GM12878 (cell line): ENCODE data around the gene CFLAR. TPM values are rescaled to one million over a fixed set of nuclear protein-coding genes. Genes with fewer than 3 reads are reported as not detected.
A peak's percentile ranks its signal among the peaks of the same experiment; 100 is the strongest.

Experiments
- ATAC-seq: fragments of 200-7000 bp; cut with Tn5 transposase; 3 replicates; pipeline ENCODE4 v1.9.1; 2020; ENCODE audit warnings: mild to moderate bottlenecking, moderate library complexity
- BruUV-seq: library from RNA; stranded (reverse); fragments of 400-500 nt; replicated peaks from 2 replicates; lab custom pipeline; 2021; lab: Mats Ljungman, UMichigan
- CTCF ChIA-PET: fragments of 300-600 bp; sonication (Branson Sonifier 250); formaldehyde crosslinking; extraction: SDS; loops from one replicate; lab custom pipeline; 2021; ENCODE audit warnings: inconsistent platforms; lab: Yijun Ruan, JAX
- POLR2A ChIA-PET: fragments of 350-600 bp; formaldehyde crosslinking; extraction: SDS; loops from one replicate; lab custom pipeline; 2021; ENCODE audit warnings: inconsistent platforms; lab: Charles Lee
- RAD21 ChIA-PET: fragments of 300-600 bp; sonication (Branson Sonifier 250); formaldehyde crosslinking; loops from one replicate; lab custom pipeline; 2023; ENCODE audit warnings: antibody characterized with exemption; ENCODE audit not compliant: unreplicated experiment; lab: Charles Lee
- SMC1A ChIA-PET: fragments of 300-600 bp; sonication (Branson Sonifier 250); formaldehyde crosslinking; loops from one replicate; lab custom pipeline; 2023; ENCODE audit not compliant: unreplicated experiment, uncharacterized antibody; lab: Charles Lee
- DNase-seq: peaks from one replicate; pipeline ENCODE4 v3.0.0-alpha.2; 2011; ENCODE audit warnings: low read depth, low spot score
- FAIRE-seq: peaks from 3 replicates; lab custom pipeline; 2011; peaks lifted over from hg19 to GRCh38; lab: Jason Lieb, UNC
- H2AFZ ChIP-seq: 2 replicates; pipeline ENCODE4 v1.6.0; 2011; ENCODE audit warnings: low read depth, low read length, control low read depth; ENCODE audit not compliant: control insufficient read depth
- H3K27ac ChIP-seq: 2 replicates; pipeline ENCODE4 v1.5.1; 2011; ENCODE audit warnings: control low read depth; ENCODE audit not compliant: control insufficient read depth, insufficient read depth
- H3K27me3 ChIP-seq, 2 experiments: replicated peaks in 1 of 2; 2 replicates each; pipeline versions ENCODE4 v1.6.0 to v1.6.1; 2011; ENCODE audit warnings: low read length in 1 of 2; ENCODE audit not compliant: control insufficient read depth in 2 of 2, insufficient read depth in 2 of 2
- H3K36me3 ChIP-seq, 2 experiments: 2 replicates each; pipeline ENCODE4 v1.5.1; 2011; ENCODE audit warnings: low read length in 1 of 2; ENCODE audit not compliant: control insufficient read depth in 2 of 2, insufficient read depth in 2 of 2
- H3K4me1 ChIP-seq: 2 replicates; pipeline ENCODE4 v1.6.1; 2011; ENCODE audit warnings: mild to moderate bottlenecking, low read length, moderate library complexity, mixed read lengths; ENCODE audit not compliant: control insufficient read depth, insufficient read depth
- H3K4me2 ChIP-seq: 2 replicates; pipeline ENCODE4 v1.6.0; 2011; ENCODE audit warnings: control low read depth; ENCODE audit not compliant: control insufficient read depth, insufficient read depth
- H3K4me3 ChIP-seq: fragments of 200-600 bp; sonication (generic); 2 replicates; pipeline ENCODE4 v1.5.1; 2016
- H3K79me2 ChIP-seq: 2 replicates; pipeline ENCODE4 v1.6.0; 2011; ENCODE audit warnings: low read length; ENCODE audit not compliant: control insufficient read depth, insufficient read depth
- H3K9ac ChIP-seq: 2 replicates; pipeline ENCODE4 v1.8.0; 2011; ENCODE audit warnings: low read length, control low read depth, mixed read lengths; ENCODE audit not compliant: control insufficient read depth, insufficient read depth
- H3K9me3 ChIP-seq: replicated peaks from 3 replicates; pipeline ENCODE4 v1.5.1; 2011; ENCODE audit warnings: mild to moderate bottlenecking, low read length; ENCODE audit not compliant: control insufficient read depth, insufficient read depth
- H4K20me1 ChIP-seq: 2 replicates; pipeline ENCODE4 v1.6.0; 2011; ENCODE audit not compliant: control insufficient read depth, insufficient read depth
- ESRRA ChIP-seq: IDR thresholded peaks from 2 replicates; pipeline ENCODE4 v1.6.1; 2012; ENCODE audit warnings: mild to moderate bottlenecking, low read length, improper control_type of control experiment
- FOXK2 ChIP-seq: fragments of 450-650 bp; IDR thresholded peaks from 2 replicates; pipeline ENCODE4 v1.6.1; 2017; ENCODE audit warnings: mild to moderate bottlenecking, moderate library complexity
- JUNB ChIP-seq: IDR thresholded peaks from 2 replicates; pipeline ENCODE4 v1.6.1; 2016; ENCODE audit warnings: antibody characterized with exemption, mild to moderate bottlenecking
- NR2C2 ChIP-seq: IDR thresholded peaks from 2 replicates; pipeline ENCODE4 v1.6.1; 2011; ENCODE audit warnings: borderline replicate concordance, low read depth; ENCODE audit not compliant: control insufficient read depth, insufficient read length
- NRF1 ChIP-seq: conservative IDR thresholded peaks from 2 replicates; pipeline ENCODE4 v1.6.1; 2011; ENCODE audit warnings: mild to moderate bottlenecking, low read depth, low read length, improper control_type of control experiment
- POU2F2 ChIP-seq: IDR thresholded peaks from 3 replicates; pipeline ENCODE4 v1.6.1; 2011; ENCODE audit warnings: low read depth, mild to moderate bottlenecking, low read length, borderline replicate concordance
- SMAD5 ChIP-seq: IDR thresholded peaks from 2 replicates; pipeline ENCODE4 v1.6.1; 2016; ENCODE audit warnings: antibody characterized with exemption, low read depth
- WGBS: methylation state at CpG from one replicate; pipeline ENCODE4 v1.1.6; 2016; ENCODE audit warnings: low lambda C conversion rate; ENCODE audit not compliant: insufficient replicate concordance, insufficient coverage; ENCODE audit errors: missing lambda C conversion rate; 5-methylcytosine and 5-hydroxymethylcytosine counted together
- in situ Hi-C: fragments of 300-500 bp; cut with MboI; formaldehyde crosslinking; loops from 9 replicates; pipeline ENCODE4 v1.14.3; 2018; ENCODE audit warnings: mixed read lengths
- intact Hi-C: fragments of 100-400 bp; cut with micrococcal nuclease; formaldehyde crosslinking; loops from one replicate; pipeline ENCODE4 v1.14.2; 2022; ENCODE audit not compliant: unreplicated experiment
- polyA plus RNA-seq, 11 experiments: library from polyadenylated mRNA; depleted of rRNA in 4 of 11; unstranded in 6 of 11; stranded (reverse) in 5 of 11; fragments of >200 nt; fragmentation: Nextera tagmentation in 4 of 11; fragmentation: Illumina TruSeq in 1 of 11; extraction: Ambion mirVana in 4 of 11; extraction: Trizol in 1 of 11; gene quantifications; 1 replicate in 1 of 11; 2 replicates in 10 of 11; pipeline versions ENCODE4 v1.2.1 to v1.2.3, GENCODE V29; 2011 to 2016; ENCODE audit warnings: inconsistent platforms in 2 of 11, missing spikeins in 2 of 11, low read depth in 1 of 11
- total RNA-seq, 4 experiments: library from RNA; depleted of rRNA in 3 of 4; stranded (reverse); fragments of >200 nt in 3 of 4; fragmentation: Illumina TruSeq in 1 of 4; extraction: Trizol in 1 of 4; gene quantifications; 2 replicates each; pipeline versions ENCODE4 v1.2.1 to v1.2.3, GENCODE V29; 2013 to 2021
- TF ChIP-seq, protein P1 (sequence below): fragments of 450-650 bp; IDR thresholded peaks from 2 replicates; pipeline ENCODE4 v1.6.1; 2016; ENCODE audit warnings: mild to moderate bottlenecking
- TF ChIP-seq, protein P2 (sequence below): fragments of 450-650 bp; IDR thresholded peaks from 2 replicates; pipeline ENCODE4 v1.6.1; 2017; ENCODE audit warnings: mild to moderate bottlenecking
- TF ChIP-seq, protein P3 (sequence below), 3 experiments: IDR thresholded peaks in 2 of 3; conservative IDR thresholded peaks in 1 of 3; 2 replicates each; pipeline ENCODE4 v1.5.1; 2011; ENCODE audit warnings: low read depth in 3 of 3, low read length in 3 of 3, mild to moderate bottlenecking in 3 of 3, control low read depth in 2 of 3, moderate library complexity in 2 of 3, inconsistent platforms in 1 of 3, mixed read lengths in 1 of 3; ENCODE audit not compliant: control insufficient read depth in 2 of 3, insufficient read depth in 1 of 3; ENCODE audit errors: extremely low read depth in 1 of 3
- TF ChIP-seq, protein P4 (sequence below): fragments of 450-650 bp; IDR thresholded peaks from 2 replicates; pipeline ENCODE4 v1.6.1; 2014; ENCODE audit warnings: mild to moderate bottlenecking
- TF ChIP-seq, protein P5 (sequence below): fragments of 150-350 bp; IDR thresholded peaks from 2 replicates; pipeline ENCODE4 v1.6.1; 2014; ENCODE audit warnings: mild to moderate bottlenecking, low read depth, low read length

CFLAR gene
- total and polyA plus RNA-seq, 10 of the 15 experiments (the other 5 are each of a cell fraction or from before 2014, with no cell fraction given), result 80.6 to 181 (median 101) TPM

DNA sequence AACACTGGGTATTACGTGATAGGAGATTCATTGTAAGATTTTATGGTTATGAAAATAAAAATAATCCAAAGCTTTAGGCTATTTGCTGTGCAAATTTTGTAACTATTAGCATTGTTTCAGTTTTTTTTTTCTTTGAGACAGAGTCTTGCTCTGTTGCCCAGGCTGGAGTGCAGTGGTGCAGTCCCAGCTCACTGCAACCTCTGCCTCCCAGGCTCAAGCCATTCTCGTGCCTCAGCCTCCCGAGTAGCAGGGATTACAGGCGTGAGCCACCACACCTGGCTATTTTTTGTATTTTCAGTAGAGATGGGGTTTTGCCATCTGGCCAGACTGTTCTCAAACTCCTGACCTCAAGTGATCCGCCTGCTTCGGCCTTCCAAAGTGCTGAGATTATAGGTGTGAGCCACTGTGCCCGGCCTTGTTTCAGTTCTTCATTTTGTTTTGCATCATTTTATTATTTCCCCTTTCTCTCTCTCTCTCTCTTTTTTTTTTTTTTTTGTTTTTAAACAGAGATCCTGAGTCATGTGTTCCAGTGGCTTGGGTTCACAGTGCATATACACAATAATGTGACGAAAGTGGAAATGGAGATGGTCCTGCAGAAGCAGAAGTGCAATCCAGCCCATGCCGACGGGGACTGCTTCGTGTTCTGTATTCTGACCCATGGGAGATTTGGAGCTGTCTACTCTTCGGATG is 92.7 kb downstream of the CFLAR start:
- H3K4me2 ChIP-seq, result peak overlapping the region; percentile 50
- H3K36me3 ChIP-seq, result no peaks in the 10 kb centered on the region; a peak in 2 of 4 replicates
- WGBS, result 50% methylated on average over 12 of the region's 12 CpGs
- no peaks in the 10 kb centered on the region for H4K20me1 ChIP-seq
- H3K27me3 ChIP-seq, result peaks cover 0 to 2% of the 10 kb centered on the region in 2 experiments; a peak in 2 of 4 replicates
- FAIRE-seq, result no peak
- H3K79me2 ChIP-seq, result no peaks in the 10 kb centered on the region
- ChIA-PET SMC1A (interaction anchor here (1.3 to 1.4 kb wide), 2 partner anchors 13 to 23 kb away, joined by 3 to 8 read pairs; no protein-coding TSS in a partner anchor), POLR2A (interaction anchor here (1.8 kb wide), 1 partner anchor 14 kb away, joined by 4 read pairs; no protein-coding TSS in a partner anchor), CTCF (interaction anchor here (1.1 to 1.9 kb wide), 5 partner anchors 13 to 26 kb away, joined by 3 to 9 read pairs (median 4); partner anchors contain the start of gene CASP10), RAD21 (interaction anchor here (0.6 to 1.6 kb wide), 5 partner anchors 13 to 893 kb away, joined by 3 to 4 read pairs (median 4); partner anchors contain the start of gene CASP10)
- in situ Hi-C loops, result no loop called here
- no peak overlapping the region for H3K4me3 ChIP-seq
- intact Hi-C loops, result no loop called here
- H3K27ac ChIP-seq, result no peak overlapping the region
- BruUV-seq, result no TSS peak
- no peak overlapping the region for H2AFZ ChIP-seq
- ATAC-seq, result peak; percentile 91
- peaks cover 3% of the 10 kb centered on the region; the same call in 2 of the 3 replicates for H3K9me3 ChIP-seq
- peaks cover 14% of the 10 kb centered on the region for H3K4me1 ChIP-seq
- peak; percentile 70 for DNase-seq
- H3K9ac ChIP-seq, result no peak overlapping the region
- TF ChIP-seq, protein P1, sequence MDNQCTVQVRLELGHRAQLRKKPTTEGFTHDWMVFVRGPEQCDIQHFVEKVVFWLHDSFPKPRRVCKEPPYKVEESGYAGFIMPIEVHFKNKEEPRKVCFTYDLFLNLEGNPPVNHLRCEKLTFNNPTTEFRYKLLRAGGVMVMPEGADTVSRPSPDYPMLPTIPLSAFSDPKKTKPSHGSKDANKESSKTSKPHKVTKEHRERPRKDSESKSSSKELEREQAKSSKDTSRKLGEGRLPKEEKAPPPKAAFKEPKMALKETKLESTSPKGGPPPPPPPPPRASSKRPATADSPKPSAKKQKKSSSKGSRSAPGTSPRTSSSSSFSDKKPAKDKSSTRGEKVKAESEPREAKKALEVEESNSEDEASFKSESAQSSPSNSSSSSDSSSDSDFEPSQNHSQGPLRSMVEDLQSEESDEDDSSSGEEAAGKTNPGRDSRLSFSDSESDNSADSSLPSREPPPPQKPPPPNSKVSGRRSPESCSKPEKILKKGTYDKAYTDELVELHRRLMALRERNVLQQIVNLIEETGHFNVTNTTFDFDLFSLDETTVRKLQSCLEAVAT, result peak; percentile 69; the same call in 1 of the 2 replicates
- TF ChIP-seq, protein P2, sequence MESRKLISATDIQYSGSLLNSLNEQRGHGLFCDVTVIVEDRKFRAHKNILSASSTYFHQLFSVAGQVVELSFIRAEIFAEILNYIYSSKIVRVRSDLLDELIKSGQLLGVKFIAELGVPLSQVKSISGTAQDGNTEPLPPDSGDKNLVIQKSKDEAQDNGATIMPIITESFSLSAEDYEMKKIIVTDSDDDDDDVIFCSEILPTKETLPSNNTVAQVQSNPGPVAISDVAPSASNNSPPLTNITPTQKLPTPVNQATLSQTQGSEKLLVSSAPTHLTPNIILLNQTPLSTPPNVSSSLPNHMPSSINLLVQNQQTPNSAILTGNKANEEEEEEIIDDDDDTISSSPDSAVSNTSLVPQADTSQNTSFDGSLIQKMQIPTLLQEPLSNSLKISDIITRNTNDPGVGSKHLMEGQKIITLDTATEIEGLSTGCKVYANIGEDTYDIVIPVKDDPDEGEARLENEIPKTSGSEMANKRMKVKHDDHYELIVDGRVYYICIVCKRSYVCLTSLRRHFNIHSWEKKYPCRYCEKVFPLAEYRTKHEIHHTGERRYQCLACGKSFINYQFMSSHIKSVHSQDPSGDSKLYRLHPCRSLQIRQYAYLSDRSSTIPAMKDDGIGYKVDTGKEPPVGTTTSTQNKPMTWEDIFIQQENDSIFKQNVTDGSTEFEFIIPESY, result no peak
- TF ChIP-seq, protein P3, sequence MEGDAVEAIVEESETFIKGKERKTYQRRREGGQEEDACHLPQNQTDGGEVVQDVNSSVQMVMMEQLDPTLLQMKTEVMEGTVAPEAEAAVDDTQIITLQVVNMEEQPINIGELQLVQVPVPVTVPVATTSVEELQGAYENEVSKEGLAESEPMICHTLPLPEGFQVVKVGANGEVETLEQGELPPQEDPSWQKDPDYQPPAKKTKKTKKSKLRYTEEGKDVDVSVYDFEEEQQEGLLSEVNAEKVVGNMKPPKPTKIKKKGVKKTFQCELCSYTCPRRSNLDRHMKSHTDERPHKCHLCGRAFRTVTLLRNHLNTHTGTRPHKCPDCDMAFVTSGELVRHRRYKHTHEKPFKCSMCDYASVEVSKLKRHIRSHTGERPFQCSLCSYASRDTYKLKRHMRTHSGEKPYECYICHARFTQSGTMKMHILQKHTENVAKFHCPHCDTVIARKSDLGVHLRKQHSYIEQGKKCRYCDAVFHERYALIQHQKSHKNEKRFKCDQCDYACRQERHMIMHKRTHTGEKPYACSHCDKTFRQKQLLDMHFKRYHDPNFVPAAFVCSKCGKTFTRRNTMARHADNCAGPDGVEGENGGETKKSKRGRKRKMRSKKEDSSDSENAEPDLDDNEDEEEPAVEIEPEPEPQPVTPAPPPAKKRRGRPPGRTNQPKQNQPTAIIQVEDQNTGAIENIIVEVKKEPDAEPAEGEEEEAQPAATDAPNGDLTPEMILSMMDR (IDR thresholded peaks at IDR 0.05 in 2 of 3, conservative IDR thresholded peaks at IDR 0.05 in 1 of 3; ENCODE audit: control insufficient read depth in 2 of 3, extremely low read depth in 1 of 3, insufficient read depth in 1 of 3, low read depth in 3 of 3, low read length in 3 of 3), result no peak
- no peak for TF ChIP-seq POU2F2
- TF ChIP-seq, protein P4, sequence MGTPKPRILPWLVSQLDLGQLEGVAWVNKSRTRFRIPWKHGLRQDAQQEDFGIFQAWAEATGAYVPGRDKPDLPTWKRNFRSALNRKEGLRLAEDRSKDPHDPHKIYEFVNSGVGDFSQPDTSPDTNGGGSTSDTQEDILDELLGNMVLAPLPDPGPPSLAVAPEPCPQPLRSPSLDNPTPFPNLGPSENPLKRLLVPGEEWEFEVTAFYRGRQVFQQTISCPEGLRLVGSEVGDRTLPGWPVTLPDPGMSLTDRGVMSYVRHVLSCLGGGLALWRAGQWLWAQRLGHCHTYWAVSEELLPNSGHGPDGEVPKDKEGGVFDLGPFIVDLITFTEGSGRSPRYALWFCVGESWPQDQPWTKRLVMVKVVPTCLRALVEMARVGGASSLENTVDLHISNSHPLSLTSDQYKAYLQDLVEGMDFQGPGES, result no peak
- TF ChIP-seq ESRRA, result no peak
- no peak for TF ChIP-seq SMAD5
- no peak for TF ChIP-seq NR2C2
- no peak for TF ChIP-seq JUNB
- no peak for TF ChIP-seq NRF1
- TF ChIP-seq FOXK2, result no peak
- TF ChIP-seq, protein P5, sequence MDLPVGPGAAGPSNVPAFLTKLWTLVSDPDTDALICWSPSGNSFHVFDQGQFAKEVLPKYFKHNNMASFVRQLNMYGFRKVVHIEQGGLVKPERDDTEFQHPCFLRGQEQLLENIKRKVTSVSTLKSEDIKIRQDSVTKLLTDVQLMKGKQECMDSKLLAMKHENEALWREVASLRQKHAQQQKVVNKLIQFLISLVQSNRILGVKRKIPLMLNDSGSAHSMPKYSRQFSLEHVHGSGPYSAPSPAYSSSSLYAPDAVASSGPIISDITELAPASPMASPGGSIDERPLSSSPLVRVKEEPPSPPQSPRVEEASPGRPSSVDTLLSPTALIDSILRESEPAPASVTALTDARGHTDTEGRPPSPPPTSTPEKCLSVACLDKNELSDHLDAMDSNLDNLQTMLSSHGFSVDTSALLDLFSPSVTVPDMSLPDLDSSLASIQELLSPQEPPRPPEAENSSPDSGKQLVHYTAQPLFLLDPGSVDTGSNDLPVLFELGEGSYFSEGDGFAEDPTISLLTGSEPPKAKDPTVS, result no peak
